Transverse colon (tissue), 4 donors: Measurements from ENCODE around the gene ZNF530.

ENCODE experiments used
- CTCF ChIP-seq, 5 experiments: fragments of 200-600 bp in 3 of 5; fragments of 450-650 bp in 2 of 5; sonication (generic) in 3 of 5; IDR thresholded peaks; 1 replicate in 2 of 5; 2 replicates in 3 of 5; pipeline ENCODE4 v1.5.1; 2016 to 2017; ENCODE audit warnings: antibody characterized with exemption in 5 of 5, inconsistent platforms in 3 of 5, mild to moderate bottlenecking in 2 of 5, moderate library complexity in 1 of 5
- EP300 ChIP-seq: sonication (generic); formaldehyde crosslinking; IDR thresholded peaks from one replicate; pipeline ENCODE4 v1.6.1; 2017; ENCODE audit warnings: antibody characterized with exemption, low read depth
- POLR2A ChIP-seq: fragments of 450-650 bp; IDR thresholded peaks from one replicate; pipeline ENCODE4 v1.6.1; 2016; ENCODE audit warnings: antibody characterized with exemption, mild to moderate bottlenecking, moderate library complexity
- POLR2AphosphoS5 ChIP-seq, 3 donors: sonication (generic); formaldehyde crosslinking; IDR thresholded peaks; one replicate each; pipeline ENCODE4 v1.6.1; 2016; ENCODE audit warnings: antibody characterized with exemption in 3 of 3

GRCh38 chr19:57651654-57651996, 51.9 kb downstream of the ZNF530 start:
- TF ChIP-seq EP300 (no peak), POLR2A (no peak), POLR2AphosphoS5 (IDR thresholded peaks at IDR 0.05) (no peak), CTCF (IDR thresholded peaks at IDR 0.05) (no peak)
